GM10266 (cell line): ENCODE results near the gene TMEM184A.

Experiments
- DNase-seq: peaks from one replicate; pipeline ENCODE4 v3.0.0; 2012; ENCODE audit errors: extremely low spot score
- CTCF ChIP-seq: IDR thresholded peaks from 2 replicates; pipeline ENCODE4 v1.5.1; 2012; ENCODE audit warnings: mild to moderate bottlenecking, low read depth; ENCODE audit not compliant: control insufficient read depth, insufficient read depth; ENCODE audit errors: missing control alignments

The TMEM184A gene

GRCh38 chr7:1580422-1581030, 24.5 kb upstream of the TMEM184A start:
- DNase-seq, result no peak

GRCh38 chr7:1579481-1580421, 23.7 kb upstream of the TMEM184A start:
- TF ChIP-seq CTCF, result peak; percentile 94
- DNase-seq, result peak; percentile 83

More at GRCh38 chr7:1580422-1581030, 24.5 kb upstream of the TMEM184A start:
- TF ChIP-seq CTCF, result no peak

GRCh38 chr7:1578513-1578912, 22.5 kb upstream of the TMEM184A start:
- DNase-seq, result no peak
- TF ChIP-seq CTCF, result no peak

GRCh38 chr7:1576521-1577253, 20.7 kb upstream of the TMEM184A start:
- no peak for TF ChIP-seq CTCF
- no peak for DNase-seq

GRCh38 chr7:1575809-1576208, 19.8 kb upstream of the TMEM184A start:
- no peak for DNase-seq
- no peak for TF ChIP-seq CTCF

- DNase-seq, result no peak
- no peak for TF ChIP-seq CTCF
These were observed 16.3 kb upstream of the TMEM184A start for GRCh38 chr7:1572111-1572822.
